Rectal smooth muscle tissue (tissue), 1 donor: ENCODE results near the gene TREML4.

ENCODE experiments used
- H3K27ac ChIP-seq: one replicate; pipeline ENCODE4 v1.7.0; 2013; ENCODE audit warnings: low read depth, low read length, inconsistent platforms
- H3K27me3 ChIP-seq: one replicate; pipeline ENCODE4 v1.7.0; 2013; ENCODE audit warnings: low read length; ENCODE audit not compliant: control insufficient read depth, insufficient read depth
- H3K36me3 ChIP-seq: one replicate; pipeline ENCODE4 v1.7.0; 2013; ENCODE audit warnings: low read length; ENCODE audit not compliant: control insufficient read depth, insufficient read depth
- H3K4me1 ChIP-seq: one replicate; pipeline ENCODE4 v1.7.0; 2013; ENCODE audit warnings: low read length; ENCODE audit not compliant: control insufficient read depth, insufficient read depth
- H3K4me3 ChIP-seq: one replicate; pipeline ENCODE4 v1.7.0; 2013; ENCODE audit warnings: low read length
- H3K9ac ChIP-seq: one replicate; pipeline ENCODE4 v1.7.0; 2013; ENCODE audit warnings: low read length

Gene TREML4

DNA sequence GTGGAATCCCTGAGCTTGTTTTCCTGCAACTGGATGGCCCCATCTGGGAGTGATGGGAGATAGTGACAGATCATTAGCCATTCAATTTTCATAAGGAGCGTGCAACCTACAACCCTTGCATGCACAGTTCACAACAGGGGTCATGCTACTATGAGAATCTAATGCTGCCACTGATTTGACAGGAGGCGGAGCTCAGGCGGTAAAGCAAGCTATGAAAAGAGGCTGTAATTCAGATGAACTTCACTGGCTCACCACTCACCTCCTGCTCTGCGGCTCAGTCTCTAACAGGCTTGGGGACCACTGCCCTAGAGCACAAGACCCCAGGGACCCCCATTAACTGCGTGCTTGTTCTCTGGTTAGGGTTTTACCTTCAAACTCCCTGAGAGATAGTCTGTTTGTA, 12.4 kb upstream of the TREML4 start:
- Histone ChIP-seq H3K9ac (no peak overlapping the region), H3K27ac (no peak overlapping the region), H3K4me3 (no peak overlapping the region), H3K27me3 (no peaks in the 10 kb centered on the region), H3K4me1 (no peaks in the 10 kb centered on the region), H3K36me3 (no peaks in the 10 kb centered on the region)

DNA sequence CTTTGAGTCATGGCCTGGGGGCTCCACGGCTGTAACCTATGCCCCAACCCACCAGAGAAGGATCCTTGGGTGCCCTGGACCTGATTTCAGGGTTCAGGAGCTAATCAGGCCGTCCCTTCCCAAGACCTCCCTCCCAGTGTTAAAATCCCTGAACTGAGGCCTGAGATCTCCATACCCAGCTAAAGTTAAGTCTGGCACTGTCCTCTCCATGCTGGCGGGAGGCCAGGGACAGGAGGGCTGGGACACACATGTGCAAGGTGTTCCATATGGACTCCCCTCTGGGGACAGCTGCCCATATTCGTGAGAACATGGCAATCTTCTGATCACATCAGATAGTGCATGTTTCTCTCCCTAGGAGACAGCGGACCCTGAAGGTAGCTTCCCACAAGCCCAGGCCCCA, 11.5 kb upstream of the TREML4 start:
- H3K4me3 ChIP-seq: no peak overlapping the region
- no peaks in the 10 kb centered on the region for H3K27me3 ChIP-seq
- no peaks in the 10 kb centered on the region for H3K36me3 ChIP-seq
- H3K27ac ChIP-seq: no peak overlapping the region
- H3K9ac ChIP-seq: no peak overlapping the region
- no peaks in the 10 kb centered on the region for H3K4me1 ChIP-seq

DNA sequence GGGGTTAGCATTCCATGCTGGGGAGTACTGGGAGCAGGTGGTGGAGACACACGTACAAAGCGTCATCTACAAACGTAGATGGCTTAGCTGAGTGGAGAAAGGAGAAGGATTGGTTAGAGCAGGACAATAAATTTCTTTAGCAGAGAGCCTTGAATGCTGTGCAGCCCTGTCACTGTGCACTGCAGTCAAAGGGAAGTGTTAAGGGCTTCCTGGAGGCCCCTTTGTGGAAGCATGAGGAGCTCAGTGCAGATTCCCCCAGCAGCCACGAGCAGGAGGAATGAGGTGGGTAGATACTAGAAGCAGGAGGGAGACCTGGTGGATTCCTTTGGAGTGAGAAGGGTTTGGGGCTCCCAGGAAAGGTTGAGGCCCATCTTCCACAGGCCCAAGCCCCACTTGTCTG, 6.1 kb upstream of the TREML4 start:
- no peaks in the 10 kb centered on the region for H3K27me3 ChIP-seq
- no peak overlapping the region for H3K9ac ChIP-seq
- H3K4me1 ChIP-seq: no peaks in the 10 kb centered on the region
- no peak overlapping the region for H3K4me3 ChIP-seq
- no peaks in the 10 kb centered on the region for H3K36me3 ChIP-seq
- H3K27ac ChIP-seq: no peak overlapping the region

DNA sequence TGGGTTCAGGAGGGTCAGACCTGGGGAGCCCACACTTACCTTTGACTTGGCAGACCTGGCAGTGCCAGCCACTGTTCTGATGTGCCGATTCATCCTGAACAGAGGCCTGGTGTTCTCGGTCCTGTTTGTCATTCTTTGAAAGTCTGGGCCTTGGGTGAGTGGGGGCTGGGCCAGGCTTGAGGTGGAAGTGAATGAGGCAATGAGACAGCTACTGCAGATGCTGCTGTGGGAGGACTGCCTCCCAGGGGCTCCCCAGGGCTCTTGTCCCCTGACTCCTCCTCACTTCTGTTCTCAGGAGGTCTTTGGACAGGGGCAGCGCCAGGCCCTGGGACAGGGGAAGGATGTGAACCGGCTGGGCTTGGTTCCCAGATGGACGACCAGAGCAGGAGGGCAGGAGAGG, 5.6 kb upstream of the TREML4 start:
- Histone ChIP-seq H3K4me3 (no peak overlapping the region), H3K4me1 (no peaks in the 10 kb centered on the region), H3K27ac (no peak overlapping the region), H3K36me3 (no peaks in the 10 kb centered on the region), H3K9ac (no peak overlapping the region), H3K27me3 (no peaks in the 10 kb centered on the region)

DNA sequence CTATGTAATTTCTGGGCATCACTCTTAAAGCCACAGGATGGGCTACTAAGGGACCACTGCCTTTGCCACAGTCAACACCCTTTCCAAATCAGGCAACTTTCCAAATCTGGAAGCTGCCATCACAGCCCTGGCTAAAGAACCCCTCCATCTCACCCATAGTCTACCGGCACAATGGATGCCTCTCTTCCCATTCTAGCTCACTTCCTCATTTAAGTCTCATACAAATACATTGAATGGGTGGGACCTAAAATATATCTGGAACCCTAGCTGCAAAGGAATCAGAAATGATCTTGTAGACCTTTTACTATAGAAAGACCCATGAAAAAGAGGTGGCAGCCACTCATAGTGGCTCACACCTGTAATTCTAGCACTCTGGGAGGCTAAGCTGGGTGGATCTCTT, 3.3 kb upstream of the TREML4 start:
- Histone ChIP-seq H3K4me1 (no peaks in the 10 kb centered on the region), H3K9ac (no peak overlapping the region), H3K27ac (no peak overlapping the region), H3K27me3 (peaks cover 4% of the 10 kb centered on the region), H3K4me3 (no peak overlapping the region), H3K36me3 (no peaks in the 10 kb centered on the region)

DNA sequence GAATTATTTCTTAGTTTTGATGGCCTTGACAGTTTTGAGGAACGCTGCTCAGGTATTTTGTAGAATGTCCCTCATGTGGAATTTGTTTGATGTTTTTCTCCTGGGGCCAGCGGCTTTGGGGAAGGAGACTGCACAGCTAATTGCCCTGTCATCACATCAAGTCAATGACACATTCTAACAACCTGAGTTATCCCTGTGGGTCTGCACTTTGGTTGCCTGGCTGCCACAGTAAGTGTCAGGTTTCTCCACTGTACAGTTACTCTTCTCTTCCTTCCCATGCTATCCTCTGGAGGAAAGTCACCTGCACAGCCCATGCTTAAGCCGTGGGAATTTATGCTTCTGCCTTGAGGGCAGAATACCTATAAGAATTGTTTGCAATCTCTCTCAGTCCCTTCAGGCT, 1.4 kb upstream of the TREML4 start:
- Histone ChIP-seq H3K27ac (no peak overlapping the region), H3K9ac (no peak overlapping the region), H3K27me3 (peaks cover 4% of the 10 kb centered on the region), H3K4me1 (no peaks in the 10 kb centered on the region), H3K36me3 (no peaks in the 10 kb centered on the region), H3K4me3 (no peak overlapping the region)

DNA sequence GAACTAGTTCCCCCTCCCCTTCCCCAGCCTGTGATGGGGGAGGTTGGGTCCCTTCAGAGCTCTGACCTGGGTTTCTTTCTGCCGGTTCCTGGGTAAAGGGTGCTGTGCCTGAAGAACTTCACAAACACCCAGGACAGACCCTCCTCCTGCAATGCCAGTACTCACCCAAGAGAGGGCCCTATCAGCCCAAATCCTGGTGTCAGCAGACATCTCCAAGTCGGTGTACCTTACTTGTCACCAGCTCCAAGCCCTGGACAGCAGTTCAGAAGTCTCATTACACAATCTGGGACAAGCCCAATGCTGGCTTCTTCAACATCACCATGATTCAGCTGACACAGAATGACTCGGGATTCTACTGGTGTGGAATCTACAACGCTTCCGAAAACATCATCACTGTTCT, 467 bp downstream of the TREML4 start:
- Histone ChIP-seq H3K4me1 (no peaks in the 10 kb centered on the region), H3K27me3 (peaks cover 4% of the 10 kb centered on the region), H3K9ac (no peak overlapping the region), H3K4me3 (no peak overlapping the region), H3K27ac (no peak overlapping the region), H3K36me3 (no peaks in the 10 kb centered on the region)

DNA sequence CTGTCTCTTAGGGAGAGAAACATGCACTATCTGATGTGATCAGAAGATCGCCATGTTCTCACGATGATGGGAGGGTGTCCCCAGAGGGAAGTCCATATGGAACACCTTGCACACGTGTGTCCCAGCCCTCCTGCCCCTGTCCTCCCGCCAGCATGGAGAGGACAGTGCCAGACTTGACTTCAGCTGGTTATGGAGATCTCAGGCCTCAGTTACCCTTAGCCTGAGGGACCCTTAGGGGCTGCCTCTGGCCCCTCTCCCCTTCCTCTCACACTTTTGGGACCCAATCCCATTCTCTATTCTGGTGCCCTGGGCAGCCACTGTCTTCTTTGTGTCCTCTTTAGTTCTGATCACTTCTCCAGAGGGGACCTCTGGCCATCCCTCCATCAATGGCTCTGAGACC, 1.6 kb downstream of the TREML4 start:
- Histone ChIP-seq H3K4me1 (no peaks in the 10 kb centered on the region), H3K27ac (no peak overlapping the region), H3K9ac (no peak overlapping the region), H3K27me3 (peaks cover 4% of the 10 kb centered on the region), H3K36me3 (no peaks in the 10 kb centered on the region), H3K4me3 (no peak overlapping the region)

DNA sequence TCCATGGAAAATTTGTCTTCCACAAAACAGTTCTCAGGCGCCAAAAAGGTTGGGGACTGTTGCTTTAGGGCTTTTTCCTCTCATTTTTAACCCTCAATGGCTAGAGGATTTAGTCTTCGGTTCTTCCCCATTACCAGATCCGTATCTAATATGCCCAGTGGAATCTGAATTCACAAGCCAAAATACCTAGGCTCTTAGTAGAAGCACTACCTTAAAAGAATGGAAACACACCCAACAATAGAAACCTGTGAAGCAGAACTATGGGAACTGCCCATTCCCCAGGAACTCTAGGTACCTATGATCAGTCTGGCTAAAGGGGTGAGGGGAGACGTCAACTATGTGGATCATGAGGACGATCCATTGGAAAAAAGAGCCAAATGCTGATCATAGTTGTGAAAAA, 3.1 kb downstream of the TREML4 start:
- no peak overlapping the region for H3K9ac ChIP-seq
- no peak overlapping the region for H3K27ac ChIP-seq
- H3K27me3 ChIP-seq: peaks cover 4% of the 10 kb centered on the region
- no peak overlapping the region for H3K4me3 ChIP-seq
- no peaks in the 10 kb centered on the region for H3K4me1 ChIP-seq
- H3K36me3 ChIP-seq: no peaks in the 10 kb centered on the region

DNA sequence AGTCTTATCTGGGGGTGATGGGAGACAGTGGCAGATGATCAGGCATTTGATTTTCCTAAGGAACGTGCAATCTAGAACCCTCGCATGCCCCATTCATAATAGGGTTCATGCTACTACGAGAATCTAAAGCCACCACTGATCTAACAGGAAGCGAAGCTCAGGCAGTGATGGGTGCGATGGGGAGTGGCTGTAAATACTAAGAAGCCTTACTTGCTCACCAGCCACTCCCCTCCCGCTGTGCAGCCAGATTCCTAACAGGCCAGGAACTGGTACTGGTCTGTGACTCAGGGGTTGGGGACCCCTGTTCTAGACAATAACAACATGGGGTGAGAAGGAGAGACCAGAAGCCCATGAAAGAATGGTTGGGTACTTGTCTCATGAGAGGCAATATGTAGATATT, 4.5 kb downstream of the TREML4 start:
- H3K27me3 ChIP-seq: peaks cover 4% of the 10 kb centered on the region
- H3K27ac ChIP-seq: no peak overlapping the region
- H3K36me3 ChIP-seq: no peaks in the 10 kb centered on the region
- no peak overlapping the region for H3K4me3 ChIP-seq
- no peaks in the 10 kb centered on the region for H3K4me1 ChIP-seq
- H3K9ac ChIP-seq: no peak overlapping the region

DNA sequence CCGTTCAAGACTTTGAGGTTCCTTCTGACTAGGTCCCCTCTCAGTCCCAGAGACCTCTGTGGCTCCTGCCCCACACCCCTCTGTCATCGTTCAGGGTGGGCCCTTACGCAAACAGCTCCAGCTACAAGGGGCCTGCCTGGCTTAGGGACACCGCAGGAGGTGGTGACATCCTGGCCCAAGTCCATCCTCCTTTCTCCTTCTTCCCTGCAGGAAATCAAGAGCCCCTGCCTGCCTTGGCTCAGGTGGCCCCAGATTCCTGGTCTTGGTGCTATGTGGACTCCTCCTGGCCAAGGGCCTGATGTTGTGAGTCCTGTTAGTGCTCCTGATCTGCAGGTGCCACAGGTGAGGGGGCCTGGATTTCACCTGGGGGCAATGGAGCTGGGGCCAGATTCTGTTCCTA, 8.1 kb downstream of the TREML4 start:
- Histone ChIP-seq H3K4me3 (no peak overlapping the region), H3K27me3 (peaks cover 3% of the 10 kb centered on the region), H3K27ac (no peak overlapping the region), H3K9ac (no peak overlapping the region), H3K4me1 (no peaks in the 10 kb centered on the region), H3K36me3 (no peaks in the 10 kb centered on the region)

DNA sequence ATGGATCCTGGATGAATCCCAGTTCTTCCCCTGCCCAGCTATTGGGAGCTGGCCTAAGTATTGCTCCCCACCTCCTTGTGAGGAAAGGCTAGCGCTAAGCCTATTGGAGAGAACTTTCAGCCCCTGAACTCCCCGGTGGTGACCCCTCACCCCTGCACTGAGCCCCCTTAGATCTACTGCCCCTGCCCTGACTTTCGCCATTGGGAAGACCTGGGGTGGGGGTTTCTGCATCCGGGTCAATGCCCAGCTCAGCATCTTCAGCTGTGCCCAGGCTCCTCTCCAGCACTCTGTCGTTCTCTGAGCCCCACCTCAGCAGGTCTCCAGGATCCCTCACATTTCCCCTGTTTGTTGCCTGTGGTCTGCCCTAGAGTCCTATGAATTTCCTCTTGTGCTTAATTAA, 9.0 kb downstream of the TREML4 start:
- H3K4me3 ChIP-seq: no peak overlapping the region
- H3K36me3 ChIP-seq: no peaks in the 10 kb centered on the region
- H3K27ac ChIP-seq: no peak overlapping the region
- no peak overlapping the region for H3K9ac ChIP-seq
- no peaks in the 10 kb centered on the region for H3K4me1 ChIP-seq
- H3K27me3 ChIP-seq: peaks cover 3% of the 10 kb centered on the region

DNA sequence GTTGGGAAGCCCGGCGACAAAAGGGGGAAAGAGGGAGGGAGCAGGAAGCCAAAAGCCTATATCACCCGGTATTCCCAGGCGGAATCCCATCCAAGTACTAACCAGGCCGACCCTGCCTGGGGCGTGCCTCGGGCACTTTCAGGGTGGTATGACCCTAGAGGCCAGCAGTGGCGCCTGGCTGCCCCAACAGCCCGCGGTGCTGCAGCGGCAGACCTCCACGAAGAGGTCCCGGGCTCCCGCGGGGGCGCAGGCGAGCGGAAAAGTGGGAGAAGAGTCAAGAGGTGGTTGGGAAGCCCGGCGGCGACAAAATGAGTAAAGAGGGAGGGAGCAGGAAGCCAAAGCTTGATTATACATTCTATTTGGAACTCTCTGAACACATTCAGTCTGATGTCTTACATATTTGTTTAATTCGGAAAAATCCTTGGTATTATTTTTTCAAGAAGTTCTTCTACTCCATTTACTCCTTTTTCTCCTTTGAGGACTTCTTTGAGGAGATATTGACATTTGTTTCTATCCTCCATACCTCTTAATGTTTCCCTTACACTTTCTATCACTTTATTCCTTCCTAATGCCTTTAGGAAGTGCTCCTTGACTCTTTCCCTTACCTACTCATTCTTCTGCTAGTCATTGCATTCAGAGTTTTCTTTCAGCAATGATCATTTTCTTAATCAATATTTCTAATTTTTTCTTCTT, 11.5 kb downstream of the TREML4 start:
- Histone ChIP-seq H3K27me3 (peaks cover 7% of the 10 kb centered on the region), H3K9ac (no peak overlapping the region), H3K4me3 (no peak overlapping the region), H3K36me3 (no peaks in the 10 kb centered on the region), H3K27ac (no peak overlapping the region), H3K4me1 (no peaks in the 10 kb centered on the region)
